Nephron progenitor cell (in vitro differentiated cells): ENCODE data around the gene TRIM2.

Source experiments
- DNase-seq: peaks from one replicate; pipeline ENCODE4 v3.0.0; 2021
- H3K27ac Mint-ChIP-seq: 2 replicates; pipeline ENCODE4 v1.8.0; 2021; ENCODE audit warnings: mild to moderate bottlenecking, moderate library complexity, mixed read lengths
- H3K27me3 Mint-ChIP-seq: 2 replicates; pipeline ENCODE4 v1.8.0; 2021; ENCODE audit warnings: mild to moderate bottlenecking, low read depth, mixed read lengths; ENCODE audit not compliant: poor library complexity
- H3K36me3 Mint-ChIP-seq: 2 replicates; pipeline ENCODE4 v1.8.0; 2021; ENCODE audit warnings: low read depth, mixed read lengths
- H3K4me1 Mint-ChIP-seq: 2 replicates; pipeline ENCODE4 v1.8.0; 2021; ENCODE audit warnings: mixed read lengths
- H3K4me3 Mint-ChIP-seq: 2 replicates; pipeline ENCODE4 v1.8.0; 2021; ENCODE audit warnings: mild to moderate bottlenecking, moderate library complexity, mixed read lengths
- H3K9me3 Mint-ChIP-seq: 2 replicates; pipeline ENCODE4 v1.8.0; 2021; ENCODE audit warnings: mild to moderate bottlenecking, moderate library complexity, mixed read lengths
- TF ChIP-seq, protein P1 (sequence below): fragments of 200-600 bp; sonication (generic); IDR thresholded peaks from 2 replicates; pipeline ENCODE4 v1.5.0; 2021; ENCODE audit warnings: antibody characterized with exemption

Gene TRIM2

DNA sequence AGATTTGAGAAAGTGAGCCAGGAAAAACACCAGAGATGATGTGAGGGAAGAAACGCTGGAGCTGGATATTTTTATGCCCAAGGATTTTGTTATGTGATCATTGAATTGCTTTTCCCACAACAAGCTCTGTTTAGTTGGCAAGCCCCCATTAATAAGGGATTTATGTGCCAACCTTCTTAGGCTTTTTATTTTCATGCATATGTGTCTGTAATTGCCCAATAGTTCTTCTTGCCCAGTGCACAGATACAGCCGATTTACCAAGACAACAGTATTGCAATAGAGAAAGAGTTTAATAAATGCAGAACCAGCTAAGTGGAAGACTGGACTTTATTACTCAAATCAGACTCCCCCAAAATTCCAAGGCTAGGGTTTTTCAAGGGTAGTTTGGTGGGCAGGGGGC, 57.7 kb downstream of the TRIM2 start:
- DNase-seq, result no peak
- peaks cover 51% of the 10 kb centered on the region for H3K36me3 Mint-ChIP-seq
- no peak overlapping the region for H3K27ac Mint-ChIP-seq
- no peak overlapping the region for H3K4me3 Mint-ChIP-seq
- H3K4me1 Mint-ChIP-seq, result peaks cover 36% of the 10 kb centered on the region
- H3K27me3 Mint-ChIP-seq, result no peaks in the 10 kb centered on the region
- peaks cover 34% of the 10 kb centered on the region for H3K9me3 Mint-ChIP-seq
- TF ChIP-seq, protein P1, sequence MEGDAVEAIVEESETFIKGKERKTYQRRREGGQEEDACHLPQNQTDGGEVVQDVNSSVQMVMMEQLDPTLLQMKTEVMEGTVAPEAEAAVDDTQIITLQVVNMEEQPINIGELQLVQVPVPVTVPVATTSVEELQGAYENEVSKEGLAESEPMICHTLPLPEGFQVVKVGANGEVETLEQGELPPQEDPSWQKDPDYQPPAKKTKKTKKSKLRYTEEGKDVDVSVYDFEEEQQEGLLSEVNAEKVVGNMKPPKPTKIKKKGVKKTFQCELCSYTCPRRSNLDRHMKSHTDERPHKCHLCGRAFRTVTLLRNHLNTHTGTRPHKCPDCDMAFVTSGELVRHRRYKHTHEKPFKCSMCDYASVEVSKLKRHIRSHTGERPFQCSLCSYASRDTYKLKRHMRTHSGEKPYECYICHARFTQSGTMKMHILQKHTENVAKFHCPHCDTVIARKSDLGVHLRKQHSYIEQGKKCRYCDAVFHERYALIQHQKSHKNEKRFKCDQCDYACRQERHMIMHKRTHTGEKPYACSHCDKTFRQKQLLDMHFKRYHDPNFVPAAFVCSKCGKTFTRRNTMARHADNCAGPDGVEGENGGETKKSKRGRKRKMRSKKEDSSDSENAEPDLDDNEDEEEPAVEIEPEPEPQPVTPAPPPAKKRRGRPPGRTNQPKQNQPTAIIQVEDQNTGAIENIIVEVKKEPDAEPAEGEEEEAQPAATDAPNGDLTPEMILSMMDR, result no peak

DNA sequence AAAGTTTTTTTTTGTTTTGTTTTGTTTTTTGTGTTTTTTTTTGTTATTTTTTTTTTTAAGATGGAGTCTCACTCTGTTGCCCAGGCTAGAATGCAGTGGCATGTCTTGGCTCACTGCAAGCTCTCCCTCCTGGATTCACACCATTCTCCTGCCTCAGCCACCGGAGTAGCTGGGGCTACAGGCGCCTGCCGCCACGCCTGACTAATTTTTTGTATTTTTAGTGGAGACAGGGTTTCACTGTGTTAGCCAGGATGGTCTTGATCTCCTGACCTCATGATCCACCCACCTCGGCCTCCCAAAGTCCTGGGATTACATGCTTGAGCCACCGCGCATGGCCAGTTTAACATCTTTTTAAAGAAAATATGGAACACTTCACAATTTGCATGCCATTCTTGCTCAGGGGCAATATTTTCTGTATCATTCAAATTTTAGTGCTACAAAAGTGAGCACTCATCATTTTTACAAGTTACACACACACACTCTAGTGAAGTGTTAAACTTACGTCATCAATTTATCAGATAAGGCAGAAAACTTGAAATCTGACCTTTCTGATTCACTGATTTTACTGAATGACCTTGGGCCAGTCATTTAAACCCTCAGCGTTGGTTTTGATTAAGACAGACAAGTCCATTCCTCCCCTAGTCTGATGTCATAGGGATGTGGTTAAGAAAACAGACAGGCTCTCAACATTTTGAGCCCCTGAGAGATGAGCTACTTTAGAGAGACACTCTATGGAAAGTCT, 61.2 kb downstream of the TRIM2 start:
- H3K9me3 Mint-ChIP-seq, result peaks cover 47% of the 10 kb centered on the region
- TF ChIP-seq, protein P1, result no peak
- H3K36me3 Mint-ChIP-seq, result peaks cover 68% of the 10 kb centered on the region
- H3K27me3 Mint-ChIP-seq, result no peaks in the 10 kb centered on the region
- H3K4me1 Mint-ChIP-seq, result peaks cover 45% of the 10 kb centered on the region
- H3K4me3 Mint-ChIP-seq, result no peak overlapping the region
- H3K27ac Mint-ChIP-seq, result peak overlapping the region; percentile 97
- peak; percentile 46 for DNase-seq

DNA sequence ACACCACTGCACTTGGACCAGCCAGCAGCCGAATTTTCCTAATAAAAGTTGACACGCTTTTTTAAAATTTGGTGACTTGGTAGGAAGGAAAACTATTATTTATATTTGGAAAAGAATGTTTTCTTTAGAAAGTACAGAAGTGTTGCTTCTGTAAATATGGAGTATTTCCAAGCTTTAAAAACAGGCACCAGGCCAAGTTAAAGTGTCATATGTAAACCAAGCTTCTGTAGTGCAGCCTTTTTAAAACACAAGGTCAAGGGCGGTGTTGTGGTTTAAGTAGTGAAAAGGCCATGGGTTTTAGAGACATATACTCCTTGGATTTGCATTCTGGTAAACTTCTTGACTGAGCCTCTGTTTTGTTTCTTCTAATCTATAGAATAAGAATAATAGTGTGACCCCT, 62.7 kb downstream of the TRIM2 start:
- Mint-ChIP-seq H3K4me1 (peaks cover 47% of the 10 kb centered on the region), H3K36me3 (peaks cover 61% of the 10 kb centered on the region), H3K27ac (no peak overlapping the region)

GRCh38 chr4:153267890-153268289, 63.6 kb downstream of the TRIM2 start:
- TF ChIP-seq, protein P1, result no peak
- H3K4me1 Mint-ChIP-seq, result peaks cover 47% of the 10 kb centered on the region
- no peak for DNase-seq
- no peaks in the 10 kb centered on the region for H3K27me3 Mint-ChIP-seq
- H3K9me3 Mint-ChIP-seq, result peaks cover 25% of the 10 kb centered on the region
- H3K27ac Mint-ChIP-seq, result peak overlapping the region; percentile 8
- H3K4me3 Mint-ChIP-seq, result no peak overlapping the region
- H3K36me3 Mint-ChIP-seq, result peaks cover 52% of the 10 kb centered on the region

More for the DNA sequence above, 62.7 kb downstream of the TRIM2 start:
- Mint-ChIP-seq H3K4me3 (no peak overlapping the region), H3K9me3 (peaks cover 34% of the 10 kb centered on the region), H3K27me3 (no peaks in the 10 kb centered on the region)
- DNase-seq, result no peak
- TF ChIP-seq, protein P1, result no peak

DNA sequence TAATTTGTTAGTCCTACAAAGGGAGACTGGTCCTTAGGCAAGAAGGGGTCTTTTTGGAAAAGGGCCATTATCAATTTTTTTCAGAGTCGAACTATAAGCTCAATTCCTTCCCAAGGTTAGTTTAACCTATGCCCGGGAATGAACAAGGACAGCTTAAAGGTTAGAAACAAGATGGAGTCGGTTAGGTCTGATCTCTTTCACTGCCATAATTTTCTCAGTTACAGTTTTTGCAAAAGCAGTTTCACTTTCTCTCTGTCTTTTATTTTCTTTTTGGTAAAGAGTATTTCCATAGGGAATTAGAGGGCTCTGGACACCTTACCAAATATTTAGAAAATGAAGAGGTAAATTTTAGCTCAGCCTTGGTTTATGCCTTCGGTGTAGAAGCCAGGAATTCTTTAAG, 64.1 kb downstream of the TRIM2 start:
- peaks cover 21% of the 10 kb centered on the region for H3K9me3 Mint-ChIP-seq
- TF ChIP-seq, protein P1, result no peak
- H3K4me3 Mint-ChIP-seq, result no peak overlapping the region
- H3K27ac Mint-ChIP-seq, result no peak overlapping the region
- no peaks in the 10 kb centered on the region for H3K27me3 Mint-ChIP-seq
- H3K36me3 Mint-ChIP-seq, result peaks cover 48% of the 10 kb centered on the region
- H3K4me1 Mint-ChIP-seq, result peaks cover 45% of the 10 kb centered on the region
- no peak for DNase-seq
